Endometrial microvascular endothelial cells (primary cell): ENCODE measurements around the gene ZCCHC8. TPM values are rescaled to one million over a fixed set of nuclear protein-coding genes. Genes with fewer than 3 reads are reported as not detected.
"Not testable (repeated sequence)": the region's sequence is repeated elsewhere in the genome, so short reads cannot be mapped to it uniquely, and the experiment has no call there.

Experiments
- in situ Hi-C: cut with HindIII; loops from 2 replicates; pipeline ENCODE4 v1.10.0; 2017; ENCODE audit warnings: low sequenced_read_pairs, low pct_unique_long_range_greater_than_20kb; ENCODE audit errors: inconsistent ontology term
- total RNA-seq: library from RNA; depleted of rRNA; stranded (reverse); fragments of >200 nt; gene quantifications from one replicate; pipeline ENCODE4 v1.2.3, GENCODE V29; 2015; ENCODE audit errors: inconsistent ontology term

The ZCCHC8 gene
- total RNA-seq, 1 donor from 2014 or later, result 16.9 TPM

GRCh38 chr12:122454250-122454721 lies 46.4 kb downstream of the ZCCHC8 start:
- in situ Hi-C loops, result no loop called here

- in situ Hi-C loops, result no loop called here
Observed at GRCh38 chr12:122452701-122453285, 47.9 kb downstream of the ZCCHC8 start.

- in situ Hi-C loops, result no loop called here
Observed at GRCh38 chr12:122449317-122449716, 51.4 kb downstream of the ZCCHC8 start.

- in situ Hi-C loops, result not testable (repeated sequence)
Observed at GRCh38 chr12:122447825-122448224, 52.9 kb downstream of the ZCCHC8 start.

- in situ Hi-C loops, result not testable (repeated sequence)
Observed at GRCh38 chr12:122446390-122446789, 54.3 kb downstream of the ZCCHC8 start.

GRCh38 chr12:122444071-122444470 lies 56.7 kb downstream of the ZCCHC8 start:
- in situ Hi-C loops, result not testable (repeated sequence)

- in situ Hi-C loops, result not testable (repeated sequence)
Observed at GRCh38 chr12:122438822-122439221, 61.9 kb downstream of the ZCCHC8 start.

- in situ Hi-C loops, result no loop called here
Observed at GRCh38 chr12:122437656-122438121, 63.0 kb downstream of the ZCCHC8 start.

- in situ Hi-C loops, result no loop called here
Observed at GRCh38 chr12:122435186-122435585, 65.5 kb downstream of the ZCCHC8 start.

GRCh38 chr12:122429043-122429442 lies 71.7 kb downstream of the ZCCHC8 start:
- in situ Hi-C loops, result not testable (repeated sequence)

GRCh38 chr12:122427403-122427802 lies 73.3 kb downstream of the ZCCHC8 start:
- in situ Hi-C loops, result no loop called here

GRCh38 chr12:122423258-122424165 lies 77.2 kb downstream of the ZCCHC8 start:
- in situ Hi-C loops, result no loop called here

- in situ Hi-C loops, result no loop called here
Observed at GRCh38 chr12:122422730-122423257, 77.9 kb downstream of the ZCCHC8 start.

- in situ Hi-C loops, result no loop called here
Observed at GRCh38 chr12:122421821-122422729, 78.7 kb downstream of the ZCCHC8 start, which contains the start of gene CLIP1. Gene CLIP1, minus strand, starts transcription at chr12:122422669. Its CDS starts 42,217 bp downstream, at chr12:122380452.

Other genes with a start within 250 kb of the ZCCHC8 start
- 23.9 TPM for gene VPS33A, start 234.4 kb downstream of the ZCCHC8 start, total RNA-seq
- gene CLIP1, start 78.3 kb downstream of the ZCCHC8 start, total RNA-seq, result 31.7 TPM
- gene RSRC2, start 26.0 kb upstream of the ZCCHC8 start, total RNA-seq, result 21.9 TPM
- 30.0 TPM for gene KNTC1, start 26.3 kb upstream of the ZCCHC8 start, total RNA-seq
- not detected for gene HCAR2, start 202.4 kb upstream of the ZCCHC8 start, total RNA-seq
- gene HCAR3, start 215.9 kb upstream of the ZCCHC8 start, total RNA-seq, result not detected
- under 0.01 TPM for gene HCAR1, start 229.9 kb upstream of the ZCCHC8 start, total RNA-seq